CD1c-positive myeloid dendritic cell (primary cell): ENCODE results near the gene ZBTB3.
"Not testable (repeated sequence)": the region's sequence is repeated elsewhere in the genome, so short reads cannot be mapped to it uniquely, and the experiment has no call there.

Experiments used
- DNase-seq: peaks from one replicate; pipeline ENCODE4 v3.0.0-alpha.2; 2016; ENCODE audit errors: extremely low spot score

The ZBTB3 gene

DNA sequence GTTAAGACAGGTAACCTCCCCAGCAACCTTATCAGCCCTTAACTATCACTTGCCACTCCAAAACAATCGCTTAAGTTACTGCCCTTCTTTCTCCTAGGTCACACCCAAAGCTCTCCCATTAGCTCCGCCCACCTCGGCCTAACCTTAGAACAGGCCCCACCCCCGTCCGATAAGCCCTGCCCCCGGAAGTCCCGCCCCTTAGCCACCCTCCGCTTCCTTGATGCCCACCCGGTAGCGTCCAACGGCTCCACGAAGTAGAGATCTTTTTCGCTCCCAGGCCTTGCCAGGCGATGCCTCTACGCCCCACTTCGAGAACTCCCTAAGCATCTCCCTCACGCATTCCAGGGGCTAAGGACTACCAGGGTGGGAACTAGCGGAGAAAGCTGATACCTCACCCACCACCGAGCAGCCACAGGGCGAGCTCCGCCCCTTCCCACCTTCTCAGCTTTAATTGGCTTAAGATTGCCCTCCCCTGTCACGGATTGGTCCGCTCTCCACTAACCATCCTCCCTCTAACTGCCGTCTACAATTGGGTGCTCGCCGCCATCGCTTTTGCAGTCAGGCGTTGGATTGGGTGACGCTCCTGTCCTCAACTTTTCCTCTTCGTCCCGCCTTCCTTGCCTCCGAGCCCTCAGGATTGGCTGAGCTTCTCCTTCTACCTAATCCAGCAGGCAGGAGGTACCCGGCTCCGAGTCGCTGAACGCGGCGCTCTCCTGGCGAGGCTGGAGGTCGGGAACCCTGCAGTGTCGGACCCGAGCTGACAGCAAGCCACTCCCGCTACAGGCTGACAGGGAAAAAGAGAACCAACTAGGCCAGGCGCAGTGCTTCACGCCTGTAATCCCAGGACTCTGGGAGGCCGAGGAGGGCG, at the start of gene ZBTB3:
Gene ZBTB3, minus strand, starts transcription at position 425 of the 868 bp plus-strand sequence. CDS start 496 bp downstream, outside the sequence.
- DNase-seq, result peak; percentile 98

DNA sequence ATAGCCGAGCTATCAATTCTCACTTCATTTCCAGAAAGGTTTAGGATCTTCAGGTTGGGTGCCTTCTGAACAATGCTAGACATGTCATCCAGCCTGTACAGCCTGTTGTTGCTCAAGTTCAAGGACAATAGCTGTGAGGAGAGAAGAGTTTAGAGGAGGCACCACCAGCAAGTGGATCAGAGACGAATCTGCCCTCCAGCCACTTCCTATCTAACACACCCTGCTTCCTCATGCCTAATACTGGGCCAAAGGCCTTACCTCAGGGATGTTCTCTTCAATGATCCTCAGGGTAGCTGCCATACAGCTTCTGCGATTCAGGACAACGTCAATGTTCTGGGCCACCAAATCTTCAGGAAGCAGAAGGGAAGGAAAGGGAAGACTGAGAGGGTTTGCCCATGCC, 47.1 kb upstream of the ZBTB3 start:
- DNase-seq, result no peak

DNA sequence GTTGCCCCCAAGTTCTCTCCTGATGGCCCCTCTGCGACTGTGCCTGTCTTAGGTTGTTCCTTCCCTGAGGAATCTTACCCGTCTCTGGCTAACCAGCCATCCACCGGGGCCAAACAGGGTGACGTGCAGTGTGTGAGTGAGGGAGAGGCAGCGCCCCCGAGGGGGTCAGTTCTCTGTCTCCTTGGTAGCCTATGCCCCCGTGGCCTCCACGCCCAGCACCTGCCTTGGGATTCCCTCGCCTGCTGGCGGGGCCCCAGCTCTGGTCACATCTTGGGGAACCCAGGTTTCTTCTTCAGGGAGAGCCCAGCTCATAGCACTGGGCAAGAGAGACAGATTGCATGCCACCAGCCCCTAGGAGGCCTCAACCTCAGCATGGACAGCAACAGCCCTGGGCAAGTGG, 45.5 kb upstream of the ZBTB3 start:
- no peak for DNase-seq

DNA sequence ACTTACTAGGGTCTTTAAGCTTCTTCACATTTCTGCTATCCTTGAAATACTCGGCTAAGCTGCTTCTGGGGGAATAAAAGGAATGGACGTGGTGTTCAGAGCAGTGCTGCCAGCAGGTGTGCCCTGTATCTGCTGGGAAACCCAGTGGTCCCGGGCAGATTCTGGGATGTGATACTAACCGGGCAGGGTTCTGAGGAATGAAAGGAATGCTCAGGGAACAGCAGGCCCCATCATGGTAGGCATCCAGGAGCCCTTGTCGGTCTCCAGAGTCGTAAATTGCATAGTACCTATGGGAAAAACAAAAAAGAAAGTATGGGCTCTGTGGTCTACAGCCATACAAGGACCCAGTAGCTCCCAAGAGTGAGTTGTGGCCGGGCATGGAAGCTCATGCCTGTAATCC, 42.3 kb upstream of the ZBTB3 start:
- DNase-seq, result no peak

DNA sequence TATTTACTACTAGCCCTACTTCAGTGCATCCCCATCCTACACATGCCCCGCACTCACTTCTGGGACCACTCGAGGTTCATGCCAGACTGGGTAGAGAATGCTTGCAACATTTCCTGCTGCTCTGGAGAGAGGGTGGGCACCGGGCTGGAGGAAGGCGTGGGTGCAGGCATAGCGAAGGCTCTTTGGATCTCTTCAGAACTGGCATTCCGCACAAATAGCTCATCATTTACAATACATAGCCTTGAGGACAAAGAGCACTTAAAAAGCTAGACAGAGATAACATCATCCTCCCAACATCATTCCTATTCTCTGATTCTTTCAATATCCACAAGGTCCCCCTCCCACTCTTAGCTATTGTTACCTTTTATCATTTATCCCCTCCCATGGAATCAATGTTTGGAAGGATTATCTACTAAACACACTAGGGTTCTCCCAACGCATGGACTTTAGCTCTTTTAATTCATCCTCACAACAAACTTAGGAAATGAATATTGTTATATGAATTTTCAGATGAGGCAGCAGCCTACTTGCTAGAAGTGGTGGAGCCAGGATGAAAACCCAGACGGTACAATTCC, 40.3 kb upstream of the ZBTB3 start:
- no peak for DNase-seq

DNA sequence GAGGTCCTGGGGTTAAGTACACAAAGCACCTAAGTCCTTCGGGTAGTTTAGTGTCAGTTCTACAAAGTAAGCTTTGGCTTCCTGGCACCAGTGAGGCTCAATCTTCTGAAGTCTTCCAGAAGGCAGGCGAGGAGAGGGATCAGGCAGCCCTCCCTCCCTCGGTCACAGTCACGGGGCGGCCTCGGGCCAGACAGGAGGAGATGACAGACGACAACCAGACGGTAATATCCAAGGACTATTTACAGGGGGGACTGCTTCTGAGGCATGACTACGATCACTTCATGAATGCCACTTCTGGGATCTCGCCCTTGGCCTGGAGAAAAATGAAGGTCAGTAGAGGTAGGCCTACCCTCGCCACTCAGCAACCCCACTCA, 38.2 kb upstream of the ZBTB3 start:
- no peak for DNase-seq

DNA sequence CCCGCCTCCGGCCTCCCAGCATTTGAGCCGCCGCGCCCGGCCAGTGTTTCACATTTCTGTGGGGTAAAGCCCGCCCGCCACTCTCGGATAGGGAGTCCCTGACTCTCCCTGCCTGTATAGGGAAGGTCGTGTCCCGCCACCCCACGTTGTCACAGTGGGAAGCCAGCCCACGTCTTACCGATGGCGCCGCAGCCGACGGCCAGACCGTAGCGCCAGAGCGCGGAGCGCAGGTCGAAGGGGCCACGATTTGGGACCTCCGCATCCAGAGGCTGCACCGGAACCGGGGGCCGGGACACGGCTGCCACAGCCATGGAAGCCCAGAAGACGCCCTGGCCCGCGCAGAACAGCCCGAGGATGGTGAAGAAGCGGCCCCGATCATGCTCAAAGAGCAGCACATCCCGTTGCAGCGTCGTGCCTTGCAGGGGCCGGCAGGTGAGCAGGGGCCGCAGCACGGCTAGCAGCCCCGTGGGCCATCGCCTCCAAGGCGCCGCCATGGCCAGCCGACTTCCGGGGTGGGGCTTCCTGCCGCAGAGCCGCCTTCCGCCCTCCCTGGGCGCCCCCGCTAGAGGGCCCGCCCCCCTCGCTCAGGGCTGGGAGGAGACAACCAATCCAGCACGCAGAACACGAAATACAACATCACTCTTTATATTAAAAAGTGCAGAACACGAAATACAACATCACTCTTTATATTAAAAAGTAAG, 37.7 kb upstream of the ZBTB3 start, which contains the start of gene TMEM223:
Gene TMEM223, minus strand, starts transcription at position 506 of the 701 bp plus-strand sequence. Its CDS starts 12 bp downstream, at position 494.
- DNase-seq, result peak; percentile 90

DNA sequence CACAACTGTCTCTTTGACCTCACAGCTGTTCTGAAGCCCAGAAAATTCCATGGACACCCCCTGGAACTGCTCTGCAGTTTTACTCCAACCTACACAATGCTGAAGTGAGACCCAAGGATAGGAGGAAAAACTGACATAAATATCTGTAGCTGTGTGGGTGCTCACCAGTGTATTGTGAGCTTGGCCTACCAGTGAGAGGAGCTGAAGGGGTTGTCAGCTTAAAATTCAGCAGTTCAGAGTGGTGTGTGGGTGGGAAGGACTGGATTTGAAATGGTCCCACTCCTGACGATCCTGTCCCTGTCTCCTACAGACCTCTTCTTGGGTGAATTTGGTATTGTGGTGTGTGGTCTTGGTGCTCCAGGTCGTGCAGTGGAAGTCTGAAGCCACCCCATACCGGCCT, 35.6 kb upstream of the ZBTB3 start:
- DNase-seq, result no peak

DNA sequence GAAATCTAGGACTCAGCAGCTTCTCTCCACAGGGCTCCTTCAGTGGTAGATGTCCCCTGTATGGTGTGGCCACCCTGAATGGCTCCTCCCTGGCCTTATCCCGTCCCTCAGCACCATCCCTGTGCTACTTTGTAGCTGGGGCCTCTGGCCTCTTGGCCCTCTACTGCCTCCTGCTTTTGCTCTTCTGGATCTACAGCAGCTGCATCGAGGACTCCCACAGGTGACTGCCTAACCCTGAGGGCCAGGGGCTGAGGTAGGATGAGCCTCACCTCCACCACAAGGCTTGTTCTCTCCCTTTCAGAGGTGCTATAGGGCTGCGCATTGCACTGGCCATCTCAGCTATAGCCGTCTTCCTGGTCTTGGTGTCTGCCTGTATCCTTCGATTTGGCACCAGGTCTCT, 35.0 kb upstream of the ZBTB3 start:
- DNase-seq, result no peak

DNA sequence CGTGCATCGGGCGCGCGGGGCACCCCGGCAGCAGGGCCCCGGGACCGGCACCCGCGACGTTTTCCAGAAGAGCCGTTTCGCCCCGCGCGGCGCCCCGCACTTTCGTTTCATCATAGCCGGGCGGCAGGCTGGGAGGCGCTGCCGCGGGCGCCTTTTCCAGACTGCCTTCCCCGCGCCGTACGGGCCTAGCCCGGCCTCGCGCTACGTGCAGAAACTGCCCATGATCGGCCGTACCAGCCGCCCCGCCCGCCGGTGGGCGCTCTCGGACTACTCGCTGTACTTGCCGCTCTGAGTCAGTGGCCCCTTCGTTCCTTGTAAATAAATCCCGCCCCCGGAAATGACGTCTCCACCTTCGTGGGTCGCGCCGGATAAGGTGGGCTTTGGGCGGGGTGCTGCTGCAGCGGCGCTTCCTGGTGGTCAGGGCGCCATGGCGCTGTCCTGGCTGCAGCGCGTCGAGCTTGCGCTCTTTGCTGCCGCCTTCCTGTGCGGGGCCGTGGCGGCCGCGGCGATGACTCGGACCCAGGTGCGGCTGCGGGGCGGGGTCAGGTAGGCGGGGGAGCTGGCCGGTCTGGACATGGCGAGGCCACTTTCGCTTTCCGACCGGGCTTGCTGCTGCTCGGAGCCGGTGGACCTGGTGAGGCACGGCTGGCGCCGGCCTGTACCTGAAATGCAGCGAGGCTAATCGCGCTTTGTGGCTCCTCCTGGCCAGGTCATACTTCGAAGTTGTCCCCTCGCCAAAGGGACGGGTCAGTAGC, 33.2 kb upstream of the ZBTB3 start, which contains the start of gene TMEM179B:
Gene TMEM179B, plus strand, starts transcription at position 398 of the 755 bp plus-strand sequence. Its CDS starts 30 bp downstream, at position 428.
- DNase-seq, result peak; percentile 100

DNA sequence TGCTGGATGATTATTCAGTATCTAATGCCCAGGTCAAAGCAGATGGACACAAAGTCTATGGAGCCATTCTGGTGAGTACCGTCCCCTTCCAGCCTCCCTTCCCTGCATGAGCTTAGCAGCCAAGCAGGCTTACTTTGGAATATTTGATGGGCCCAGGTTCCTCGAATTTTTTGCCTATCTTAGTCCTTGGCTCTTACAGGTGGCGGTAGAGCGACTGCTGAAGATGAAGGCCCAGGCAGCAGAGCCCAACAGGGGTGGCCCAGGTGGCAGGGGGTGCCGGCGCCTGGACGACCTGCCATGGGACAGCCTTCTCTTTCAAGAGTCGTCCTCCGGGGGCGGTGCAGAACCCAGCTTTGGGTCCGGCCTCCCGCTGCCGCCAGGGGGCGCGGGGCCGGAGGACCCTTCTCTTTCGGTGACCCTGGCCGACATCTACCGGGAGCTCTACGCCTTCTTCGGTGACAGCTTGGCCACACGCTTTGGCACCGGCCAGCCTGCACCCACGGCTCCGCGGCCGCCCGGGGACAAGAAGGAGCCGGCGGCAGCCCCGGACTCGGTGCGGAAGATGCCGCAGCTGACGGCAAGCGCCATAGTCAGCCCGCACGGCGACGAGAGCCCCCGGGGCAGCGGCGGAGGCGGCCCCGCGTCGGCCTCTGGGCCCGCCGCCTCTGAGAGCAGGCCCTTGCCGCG, 32.5 kb upstream of the ZBTB3 start:
- DNase-seq, result peak; percentile 93

DNA sequence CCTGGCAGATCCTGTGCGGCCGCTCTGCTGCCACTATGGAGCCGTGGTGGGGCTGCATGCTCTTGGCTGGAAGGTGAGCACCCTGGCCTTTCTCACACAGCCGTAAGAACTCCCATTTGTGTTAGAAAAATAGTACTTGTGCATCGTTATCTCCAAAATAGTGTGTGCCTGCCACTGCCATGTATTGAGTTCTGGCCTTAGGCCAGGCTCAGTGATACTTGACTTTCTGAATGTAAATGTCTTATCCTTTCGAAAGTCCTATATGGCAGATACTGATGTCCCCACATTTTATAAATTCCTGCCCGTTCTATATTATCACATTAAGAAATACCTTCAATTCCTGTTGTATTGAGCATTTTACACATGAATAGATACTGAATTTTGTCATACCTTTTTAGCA, 28.8 kb upstream of the ZBTB3 start:
- DNase-seq, result no peak

DNA sequence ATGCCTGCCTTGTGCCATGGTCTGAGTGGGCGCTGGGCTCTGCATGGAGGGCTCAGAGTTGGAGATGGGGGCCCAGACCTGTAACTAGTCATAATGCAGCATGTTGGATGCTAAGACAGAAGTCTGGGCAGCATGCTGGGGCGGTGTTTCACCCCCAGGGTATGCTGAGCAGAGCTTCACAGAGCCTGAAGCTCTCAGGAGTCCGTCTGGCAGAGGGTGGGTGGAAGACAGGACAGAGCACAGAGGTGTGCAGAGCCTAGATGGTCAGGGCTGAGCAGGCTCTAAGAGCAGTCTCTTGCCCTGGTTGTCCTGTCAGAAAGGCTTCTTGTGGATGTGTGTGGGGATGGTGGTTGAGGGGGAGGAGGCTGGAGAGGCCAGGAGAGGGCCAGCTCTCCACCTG, 24.5 kb upstream of the ZBTB3 start:
- DNase-seq, result no peak

DNA sequence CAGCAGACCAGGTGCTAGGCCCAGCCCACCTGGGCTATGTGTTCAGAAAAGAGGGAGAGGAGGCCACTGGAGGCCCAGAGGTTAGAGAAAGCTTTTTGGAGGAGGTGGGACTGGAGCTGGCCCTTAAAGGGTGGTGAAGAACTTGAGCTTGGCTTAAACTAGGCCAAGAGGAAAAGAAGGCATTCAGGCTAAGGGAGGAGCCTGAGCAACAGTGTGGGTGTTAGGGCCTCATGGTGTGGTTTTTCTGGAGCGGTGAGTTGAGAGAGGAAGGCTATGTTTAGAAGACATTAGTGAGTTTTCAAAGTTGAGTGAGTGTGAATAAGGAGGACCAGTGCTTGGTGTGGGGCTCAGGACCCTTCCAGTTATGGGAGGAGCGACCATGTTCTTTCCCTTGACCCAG, 23.4 kb upstream of the ZBTB3 start:
- no peak for DNase-seq

DNA sequence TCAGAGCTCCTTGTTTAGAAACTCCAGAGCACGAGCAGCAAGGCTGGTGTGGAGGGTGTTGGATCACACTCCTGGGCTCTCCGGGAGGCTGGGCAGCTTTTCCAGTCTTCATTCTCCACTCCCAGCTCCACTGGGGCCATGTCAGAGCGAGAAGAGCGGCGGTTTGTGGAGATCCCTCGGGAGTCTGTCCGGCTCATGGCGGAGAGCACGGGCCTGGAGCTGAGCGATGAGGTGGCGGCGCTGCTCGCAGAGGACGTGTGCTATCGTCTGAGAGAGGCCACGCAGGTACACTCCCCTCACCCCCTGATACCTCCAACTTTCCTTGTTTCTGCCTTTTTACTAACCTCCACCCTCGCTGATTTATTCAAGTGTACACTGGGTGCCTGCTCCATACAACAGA, 21.7 kb upstream of the ZBTB3 start:
- DNase-seq, result no peak

DNA sequence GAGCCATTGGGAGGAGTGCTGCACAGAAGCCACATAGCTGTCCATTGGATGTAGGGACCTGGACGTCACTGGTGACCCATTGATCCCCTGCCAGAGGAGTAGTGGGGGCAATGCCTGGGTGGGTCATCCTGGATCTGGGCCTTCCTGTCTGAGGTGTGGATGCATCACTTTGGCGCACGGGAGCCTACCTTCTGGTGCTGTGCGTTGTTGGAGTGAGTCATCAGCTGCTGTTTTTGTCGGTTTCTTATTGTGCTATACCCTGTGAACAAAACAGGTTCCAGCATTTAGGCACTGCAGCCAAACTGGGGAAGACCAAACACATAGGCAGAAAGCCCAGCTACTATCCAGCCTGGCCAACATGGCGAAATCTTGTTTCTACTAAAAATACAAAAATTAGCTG, 20.4 kb upstream of the ZBTB3 start:
- no peak for DNase-seq

DNA sequence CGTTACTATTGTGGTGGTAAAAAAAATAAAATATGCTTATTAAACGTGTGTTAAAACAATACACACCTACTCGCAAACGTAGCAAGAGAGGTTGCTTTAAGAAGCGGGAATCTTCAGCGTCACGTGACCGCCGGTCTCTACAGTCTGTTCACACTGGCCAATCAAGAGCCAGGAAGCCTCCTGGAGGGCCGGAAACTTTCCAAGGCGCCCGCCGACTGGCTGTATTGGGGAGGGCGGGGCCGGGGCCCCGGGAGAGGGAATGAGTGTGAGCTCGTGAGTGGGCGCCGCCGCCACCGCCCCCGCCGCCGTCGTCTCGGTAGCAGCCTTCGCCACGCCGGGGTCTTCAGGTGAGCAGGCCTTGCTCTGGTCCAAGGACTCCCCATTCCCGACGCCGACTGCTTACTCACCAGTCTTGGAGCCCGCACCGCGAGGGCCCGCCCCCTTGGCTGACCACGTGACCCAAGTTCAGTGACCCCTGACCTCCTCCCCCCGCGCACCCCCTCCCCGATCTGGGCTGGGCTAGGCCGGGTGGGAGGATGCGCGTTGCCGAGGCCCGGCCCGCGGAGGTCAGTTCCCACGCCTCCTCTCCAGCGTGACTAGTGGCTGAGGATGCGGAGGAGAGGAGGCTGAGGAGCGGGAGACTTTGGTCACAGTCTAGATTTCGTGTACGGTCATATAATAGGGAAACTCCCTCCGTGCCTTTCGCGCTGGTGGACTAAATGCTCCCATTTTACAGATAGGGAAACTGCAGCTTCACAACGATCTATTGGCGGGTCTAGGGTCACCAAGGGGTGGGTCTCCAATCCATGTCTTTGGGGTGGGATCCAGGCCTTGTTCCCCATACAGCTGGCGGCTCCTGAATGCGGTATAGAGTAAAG, 17.4 kb upstream of the ZBTB3 start, which contains the start of gene TAF6L:
Gene TAF6L, plus strand, starts transcription at position 253 of the 878 bp plus-strand sequence. CDS start 4,388 bp downstream, outside the sequence.
- peak; percentile 97 for DNase-seq

DNA sequence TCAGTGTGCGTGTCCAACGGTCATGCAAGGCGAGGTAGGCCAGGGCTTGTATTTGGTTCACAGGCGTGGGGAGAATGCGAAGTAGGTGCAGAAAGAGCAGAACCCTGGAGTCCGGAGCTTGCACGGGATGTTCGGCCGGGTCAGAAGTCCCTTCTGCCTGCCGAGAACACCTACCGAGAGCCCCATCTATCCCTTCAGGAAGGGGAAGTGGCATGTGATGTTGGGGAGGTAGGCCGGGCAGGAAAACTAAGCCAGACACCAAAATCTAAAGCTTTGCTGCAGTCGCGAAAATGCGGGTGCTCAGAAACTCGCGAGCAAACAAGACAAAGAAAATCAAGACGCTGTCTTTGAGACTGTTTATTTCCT, 16.8 kb upstream of the ZBTB3 start:
- DNase-seq, result no peak

DNA sequence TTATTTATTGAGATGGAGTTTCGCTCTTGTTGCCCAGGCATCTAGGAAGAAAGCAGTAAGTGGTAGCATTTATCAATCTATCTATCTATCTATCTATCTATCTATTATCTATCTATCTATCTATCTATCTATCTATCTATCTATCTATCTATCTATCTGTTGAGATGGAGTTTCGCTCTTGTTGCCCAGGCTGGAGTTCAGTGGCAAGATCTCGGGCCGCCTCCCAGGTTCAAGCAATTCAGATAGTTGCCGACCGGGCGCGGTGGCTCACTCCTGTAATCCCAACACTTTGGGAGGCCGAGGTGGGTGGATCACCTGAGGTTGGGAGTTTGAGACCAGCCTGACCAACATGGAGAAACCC, 6.9 kb upstream of the ZBTB3 start:
- not testable (repeated sequence) for DNase-seq
